GM23338 (cell line): Measurements from ENCODE around the gene COL4A2. TPM values are rescaled to one million over a fixed set of nuclear protein-coding genes. Genes with fewer than 3 reads are reported as not detected.
A peak's percentile ranks its signal among the peaks of the same experiment; 100 is the strongest.

Source experiments
- ATAC-seq: fragments of 200-7000 bp; cut with Tn5 transposase; 3 replicates; pipeline ENCODE4 v1.9.1; 2020
- DNase-seq: peaks from one replicate; pipeline ENCODE4 v3.0.0-alpha.2; 2015; ENCODE audit warnings: low spot score
- H2AFZ ChIP-seq: fragments of 200-600 bp; sonication (generic); 2 replicates; pipeline ENCODE4 v1.8.0; 2016; ENCODE audit warnings: antibody characterized with exemption, mild to moderate bottlenecking, moderate library complexity
- H3F3A ChIP-seq: fragments of 200-600 bp; sonication (generic); replicated peaks from 2 replicates; pipeline ENCODE4 v1.8.0; 2017; ENCODE audit warnings: antibody characterized with exemption, mixed run types, low read depth
- H3K27ac ChIP-seq: fragments of 200-600 bp; sonication (generic); 2 replicates; pipeline ENCODE4 v1.6.1; 2016; ENCODE audit warnings: low read depth
- H3K27me3 ChIP-seq: fragments of 200-600 bp; sonication (generic); 2 replicates; pipeline ENCODE4 v1.8.0; 2016; ENCODE audit warnings: mild to moderate bottlenecking, mixed run types, moderate library complexity; ENCODE audit not compliant: insufficient read depth
- H3K36me3 ChIP-seq: fragments of 200-600 bp; sonication (generic); 2 replicates; pipeline ENCODE4 v1.8.0; 2016; ENCODE audit warnings: mild to moderate bottlenecking; ENCODE audit not compliant: insufficient read depth
- H3K4me1 ChIP-seq: fragments of 200-600 bp; sonication (generic); 2 replicates; pipeline ENCODE4 v1.8.0; 2016; ENCODE audit warnings: mild to moderate bottlenecking, moderate library complexity; ENCODE audit not compliant: insufficient read depth
- H3K4me2 ChIP-seq: fragments of 200-600 bp; sonication (generic); 2 replicates; pipeline ENCODE4 v1.7.1; 2017; ENCODE audit warnings: mixed run types
- H3K4me3 ChIP-seq: fragments of 200-600 bp; sonication (generic); 2 replicates; pipeline ENCODE4 v1.6.1; 2016; ENCODE audit warnings: mixed run types
- H3K79me2 ChIP-seq: fragments of 200-600 bp; sonication (generic); replicated peaks from 2 replicates; pipeline ENCODE4 v1.8.0; 2017; ENCODE audit warnings: mild to moderate bottlenecking; ENCODE audit not compliant: insufficient read depth
- H3K9me2 ChIP-seq: fragments of 200-600 bp; sonication (generic); 2 replicates; pipeline ENCODE4 v1.8.0; 2017; ENCODE audit not compliant: insufficient read depth
- H4K20me1 ChIP-seq: fragments of 200-600 bp; sonication (generic); replicated peaks from 2 replicates; pipeline ENCODE4 v1.8.0; 2017; ENCODE audit warnings: mild to moderate bottlenecking; ENCODE audit not compliant: insufficient read depth
- H3K27ac Mint-ChIP-seq: 2 replicates; pipeline ENCODE4 v1.8.0; 2020; ENCODE audit warnings: inconsistent platforms, mild to moderate bottlenecking, moderate library complexity, mixed read lengths
- H3K27me3 Mint-ChIP-seq: 3 replicates; pipeline ENCODE4 v1.8.0; 2022; ENCODE audit warnings: low read depth, mild to moderate bottlenecking, moderate library complexity, mixed read lengths, inconsistent platforms; ENCODE audit not compliant: insufficient read depth, poor library complexity
- H3K36me3 Mint-ChIP-seq: 3 replicates; pipeline ENCODE4 v1.8.0; 2021; ENCODE audit warnings: low read depth, mild to moderate bottlenecking, inconsistent platforms, moderate library complexity, mixed read lengths
- H3K4me1 Mint-ChIP-seq: 3 replicates; pipeline ENCODE4 v1.8.0; 2020; ENCODE audit warnings: mild to moderate bottlenecking, inconsistent platforms, mixed read lengths
- H3K4me3 Mint-ChIP-seq: 3 replicates; pipeline ENCODE4 v1.8.0; 2021; ENCODE audit warnings: moderate library complexity, mild to moderate bottlenecking, inconsistent platforms, mixed read lengths
- H3K9me3 Mint-ChIP-seq: 3 replicates; pipeline ENCODE4 v1.8.0; 2020; ENCODE audit warnings: moderate library complexity, mild to moderate bottlenecking, inconsistent platforms, mixed read lengths
- CREB1 ChIP-seq: fragments of 250-450 bp; sonication (Bioruptor Pico); IDR thresholded peaks from 2 replicates; pipeline ENCODE4 v1.5.0; 2020; ENCODE audit warnings: low read depth, mild to moderate bottlenecking, moderate library complexity
- CTCF ChIP-seq, 2 experiments: fragments of 200-600 bp in 1 of 2; sonication (generic) in 1 of 2; conservative IDR thresholded peaks; 2 replicates each; pipeline versions ENCODE4 v1.5.1 to v1.6.1; 2016 to 2017; ENCODE audit warnings: antibody characterized with exemption in 2 of 2, low read depth in 2 of 2, mild to moderate bottlenecking in 2 of 2, moderate library complexity in 1 of 2
- ETS1 ChIP-seq: IDR thresholded peaks from 2 replicates; pipeline ENCODE4 v1.6.1; 2016; ENCODE audit warnings: antibody characterized with exemption
- EZH2 ChIP-seq: fragments of 200-600 bp; sonication (generic); IDR thresholded peaks from one replicate; pipeline ENCODE4 v1.8.0; 2017; ENCODE audit warnings: antibody characterized with exemption, mild to moderate bottlenecking, low read depth; ENCODE audit not compliant: unreplicated experiment
- EZH2phosphoT487 ChIP-seq: fragments of 200-600 bp; sonication (generic); IDR thresholded peaks from one replicate; pipeline ENCODE4 v1.8.1; 2018; ENCODE audit warnings: antibody characterized with exemption; ENCODE audit not compliant: unreplicated experiment
- JUNB ChIP-seq: IDR thresholded peaks from one replicate; pipeline ENCODE4 v1.6.1; 2016; ENCODE audit warnings: antibody characterized with exemption; ENCODE audit not compliant: unreplicated experiment
- NANOG ChIP-seq: IDR thresholded peaks from 2 replicates; pipeline ENCODE4 v1.6.1; 2016; ENCODE audit warnings: antibody characterized with exemption, borderline replicate concordance
- POLR2AphosphoS5 ChIP-seq: IDR thresholded peaks from 2 replicates; pipeline ENCODE4 v1.6.1; 2016; ENCODE audit warnings: antibody characterized with exemption, low read depth
- REST ChIP-seq: IDR thresholded peaks from one replicate; pipeline ENCODE4 v1.6.1; 2018; ENCODE audit warnings: antibody characterized with exemption; ENCODE audit not compliant: unreplicated experiment
- STAT1 ChIP-seq: IDR thresholded peaks from one replicate; pipeline ENCODE4 v1.6.1; 2016; ENCODE audit warnings: antibody characterized with exemption; ENCODE audit not compliant: unreplicated experiment
- ZNF114 ChIP-seq: fragments of 250-450 bp; sonication (Bioruptor Pico); IDR thresholded peaks from 2 replicates; pipeline ENCODE4 v1.5.0; 2020; ENCODE audit warnings: mild to moderate bottlenecking, moderate library complexity
- ZNF331 ChIP-seq: fragments of 250-450 bp; sonication (Bioruptor Pico); IDR thresholded peaks from 2 replicates; pipeline ENCODE4 v1.5.0; 2020; ENCODE audit warnings: low read depth, mild to moderate bottlenecking, moderate library complexity
- polyA plus RNA-seq: library from polyadenylated mRNA; unstranded; fragments of >200 nt; fragmentation: Nextera tagmentation; extraction: Ambion mirVana; gene quantifications from 2 replicates; pipeline ENCODE4 v1.2.1, GENCODE V29; 2016
- total RNA-seq: library from RNA; depleted of rRNA; stranded (reverse); fragments of >200 nt; shearing (Covaris generic); gene quantifications from 2 replicates; pipeline ENCODE4 v1.2.3, GENCODE V29; 2014

Gene COL4A2
- total and polyA plus RNA-seq, 2 experiments from 2014 or later: 37.4 to 131 TPM

GRCh38 chr13:110447801-110448200 is 140.7 kb downstream of the COL4A2 start:
- H3K4me1 ChIP-seq: no peaks in the 10 kb centered on the region; the same call in 1 of the 2 replicates
- peaks cover 5% of the 10 kb centered on the region; the same call in 1 of the 2 replicates for H3K36me3 ChIP-seq
- Mint-ChIP-seq H3K27ac (no peak overlapping the region), H3K9me3 (no peaks in the 10 kb centered on the region), H3K4me1 (peaks cover 14% of the 10 kb centered on the region; the same call in 2 of the 3 replicates), H3K27me3 (peaks cover 7% of the 10 kb centered on the region), H3K4me3 (no peak overlapping the region), H3K36me3 (peaks cover 3% of the 10 kb centered on the region; the same call in 1 of the 3 replicates)
- ATAC-seq (no peak), DNase-seq (no peak)
- no peak overlapping the region for H3K4me2 ChIP-seq
- H3K27me3 ChIP-seq: no peaks in the 10 kb centered on the region
- H3K79me2 ChIP-seq: no peaks in the 10 kb centered on the region
- H3K9me2 ChIP-seq: no peaks in the 10 kb centered on the region
- peaks cover 3% of the 10 kb centered on the region; the same call in 1 of the 2 replicates for H4K20me1 ChIP-seq
- TF ChIP-seq EZH2phosphoT487 (no peak), ETS1 (no peak)
- 0 out of 2 replicates have a peak overlapping the region, but pooled peaks have one; percentile 11 for H3K27ac ChIP-seq
- H3F3A ChIP-seq: no peaks in the 10 kb centered on the region
- H3K4me3 ChIP-seq: no peak overlapping the region
- H2AFZ ChIP-seq: no peak overlapping the region

- peaks cover 7% of the 10 kb centered on the region for H3K27me3 Mint-ChIP-seq
- no peak overlapping the region for H2AFZ ChIP-seq
- DNase-seq: no peak
- TF ChIP-seq ETS1 (no peak), NANOG (no peak), ZNF114 (CRISPR knock-in tag) (no peak), STAT1 (no peak), ZNF331 (CRISPR knock-in tag) (no peak), POLR2AphosphoS5 (no peak), EZH2 (no peak), EZH2phosphoT487 (no peak), REST (no peak), JUNB (no peak), CREB1 (CRISPR knock-in tag) (no peak), CTCF (conservative IDR thresholded peaks at IDR 0.05; ENCODE audit: low read depth in 2 of 2) (no peak)
Measured at GRCh38 chr13:110448230-110448629, 141.1 kb downstream of the COL4A2 start.

More at GRCh38 chr13:110448230-110448629, 141.1 kb downstream of the COL4A2 start:
- H3K36me3 ChIP-seq: peaks cover 5% of the 10 kb centered on the region; the same call in 1 of the 2 replicates
- Mint-ChIP-seq H3K27ac (no peak overlapping the region), H3K36me3 (peaks cover 3% of the 10 kb centered on the region; the same call in 1 of the 3 replicates), H3K4me1 (peaks cover 14% of the 10 kb centered on the region; the same call in 2 of the 3 replicates), H3K4me3 (no peak overlapping the region), H3K9me3 (no peaks in the 10 kb centered on the region)
- no peaks in the 10 kb centered on the region for H3K9me2 ChIP-seq
- H3K4me1 ChIP-seq: no peaks in the 10 kb centered on the region; the same call in none of the 2 replicates
- peaks cover 3% of the 10 kb centered on the region; the same call in 1 of the 2 replicates for H4K20me1 ChIP-seq
- H3K27me3 ChIP-seq: no peaks in the 10 kb centered on the region
- ATAC-seq: no peak
- H3K27ac ChIP-seq: 0 out of 2 replicates have a peak overlapping the region, but pooled peaks have one; percentile 11
- H3K4me3 ChIP-seq: no peak overlapping the region
- H3K4me2 ChIP-seq: no peak overlapping the region
- no peaks in the 10 kb centered on the region for H3F3A ChIP-seq
- H3K79me2 ChIP-seq: no peaks in the 10 kb centered on the region
